ENCODE measurements around the gene SHISAL1. TPM values are rescaled to one million over a fixed set of nuclear protein-coding genes. Genes with fewer than 3 reads are reported as not detected.

Gene SHISAL1
- total RNA-seq, 1 donor from 2014 or later: 7.5 TPM

GRCh38 chr22:44261861-44262595 lies 50.7 kb downstream of the SHISAL1 start:
- Mint-ChIP-seq H3K4me1 (ENCODE audit: low read depth) (peaks cover 3% of the 10 kb centered on the region), H3K4me3 (ENCODE audit: unreplicated experiment) (no peak overlapping the region), H3K27me3 (ENCODE audit: low read depth) (peaks cover 4% of the 10 kb centered on the region), H3K36me3 (ENCODE audit: low read depth) (peaks cover 11% of the 10 kb centered on the region), H3K27ac (ENCODE audit: unreplicated experiment) (no peak overlapping the region), H3K9me3 (ENCODE audit: low read depth) (peaks cover 3% of the 10 kb centered on the region)
- DNase-seq (ENCODE audit: low spot score): peak; percentile 52
- no peak for TF ChIP-seq CTCF (IDR thresholded peaks at IDR 0.05)

- no peak overlapping the region for H3K27ac Mint-ChIP-seq (ENCODE audit: unreplicated experiment)
- H3K36me3 Mint-ChIP-seq (ENCODE audit: low read depth): peaks cover 13% of the 10 kb centered on the region
- no peak for TF ChIP-seq CTCF (IDR thresholded peaks at IDR 0.05)
- H3K9me3 Mint-ChIP-seq (ENCODE audit: low read depth): peaks cover 3% of the 10 kb centered on the region
- peak; percentile 30 for DNase-seq (ENCODE audit: low spot score)
- no peak overlapping the region for H3K4me3 Mint-ChIP-seq (ENCODE audit: unreplicated experiment)
- H3K27me3 Mint-ChIP-seq (ENCODE audit: low read depth): peaks cover 11% of the 10 kb centered on the region
- H3K4me1 Mint-ChIP-seq (ENCODE audit: low read depth): no peaks in the 10 kb centered on the region
Measured at GRCh38 chr22:44261164-44261860, 51.4 kb downstream of the SHISAL1 start.

GRCh38 chr22:44260216-44261035 lies 52.3 kb downstream of the SHISAL1 start:
- peak; percentile 25 for DNase-seq (ENCODE audit: low spot score)
- no peak overlapping the region for H3K27ac Mint-ChIP-seq (ENCODE audit: unreplicated experiment)

GRCh38 chr22:44259366-44260215 lies 53.2 kb downstream of the SHISAL1 start:
- Mint-ChIP-seq H3K4me3 (ENCODE audit: unreplicated experiment) (no peak overlapping the region), H3K27ac (ENCODE audit: unreplicated experiment) (no peak overlapping the region), H3K27me3 (ENCODE audit: low read depth) (peaks cover 19% of the 10 kb centered on the region), H3K4me1 (ENCODE audit: low read depth) (no peaks in the 10 kb centered on the region), H3K9me3 (ENCODE audit: low read depth) (peaks cover 3% of the 10 kb centered on the region), H3K36me3 (ENCODE audit: low read depth) (peaks cover 13% of the 10 kb centered on the region)
- DNase-seq (ENCODE audit: low spot score): peak; percentile 72
- no peak for TF ChIP-seq CTCF (IDR thresholded peaks at IDR 0.05)

More at GRCh38 chr22:44260216-44261035, 52.3 kb downstream of the SHISAL1 start:
- H3K4me1 Mint-ChIP-seq (ENCODE audit: low read depth): no peaks in the 10 kb centered on the region
- peaks cover 13% of the 10 kb centered on the region for H3K36me3 Mint-ChIP-seq (ENCODE audit: low read depth)
- peaks cover 3% of the 10 kb centered on the region for H3K9me3 Mint-ChIP-seq (ENCODE audit: low read depth)
- no peak overlapping the region for H3K4me3 Mint-ChIP-seq (ENCODE audit: unreplicated experiment)
- peaks cover 15% of the 10 kb centered on the region for H3K27me3 Mint-ChIP-seq (ENCODE audit: low read depth)
- TF ChIP-seq CTCF (IDR thresholded peaks at IDR 0.05): no peak
